GM12878 (cell line): Measurements from ENCODE around the gene FOXK2. TPM values are rescaled to one million over a fixed set of nuclear protein-coding genes. Genes with fewer than 3 reads are reported as not detected.

Experiments
- ATF7 ChIP-seq: fragments of 450-650 bp; IDR thresholded peaks from 2 replicates; pipeline ENCODE4 v1.6.1; 2016; ENCODE audit warnings: low read depth, mild to moderate bottlenecking
- BCL11A ChIP-seq: IDR thresholded peaks from 2 replicates; pipeline ENCODE4 v1.6.1; 2011; ENCODE audit warnings: low read depth, low read length
- BHLHE40 ChIP-seq, 2 experiments: fragments of 450-650 bp in 1 of 2; IDR thresholded peaks; 2 replicates each; pipeline ENCODE4 v1.6.1; 2011 to 2017; ENCODE audit warnings: low read depth in 2 of 2, borderline replicate concordance in 1 of 2, improper control_type of control experiment in 1 of 2, low read length in 1 of 2, mild to moderate bottlenecking in 1 of 2
- CBFB ChIP-seq: IDR thresholded peaks from 2 replicates; pipeline ENCODE4 v1.6.1; 2016; ENCODE audit warnings: antibody characterized with exemption, low read depth
- CBX5 ChIP-seq: sonication (generic); IDR thresholded peaks from 2 replicates; pipeline ENCODE4 v1.6.1; 2016; ENCODE audit warnings: low read depth, moderate library complexity, mild to moderate bottlenecking, inconsistent platforms
- CREB1 ChIP-seq: IDR thresholded peaks from 2 replicates; pipeline ENCODE4 v1.6.1; 2012; ENCODE audit warnings: low read depth, mild to moderate bottlenecking, inconsistent platforms
- CREM ChIP-seq: IDR thresholded peaks from 2 replicates; pipeline ENCODE4 v1.6.1; 2014; ENCODE audit warnings: antibody characterized with exemption, low read depth
- EED ChIP-seq: sonication (generic); IDR thresholded peaks from 2 replicates; pipeline ENCODE4 v1.6.1; 2016; ENCODE audit warnings: antibody characterized with exemption, low read depth
- EP300 ChIP-seq, 2 experiments: fragments of 150-350 bp in 1 of 2; IDR thresholded peaks; 2 replicates each; pipeline ENCODE4 v1.6.1; 2011 to 2012; ENCODE audit warnings: low read depth in 2 of 2, low read length in 2 of 2, borderline replicate concordance in 1 of 2, improper control_type of control experiment in 1 of 2, inconsistent platforms in 1 of 2; ENCODE audit not compliant: control insufficient read depth in 1 of 2
- ETV6 ChIP-seq, 2 experiments: fragments of 450-650 bp in 1 of 2; IDR thresholded peaks in 1 of 2; conservative IDR thresholded peaks in 1 of 2; 2 replicates each; pipeline ENCODE4 v1.6.1; 2014; ENCODE audit warnings: antibody characterized with exemption in 1 of 2, borderline replicate concordance in 1 of 2, low read depth in 1 of 2, mild to moderate bottlenecking in 1 of 2, moderate library complexity in 1 of 2
- FOXM1 ChIP-seq: IDR thresholded peaks from 2 replicates; pipeline ENCODE4 v1.6.1; 2012; ENCODE audit warnings: low read depth, mild to moderate bottlenecking, inconsistent platforms, low read length, moderate library complexity
- GABPA ChIP-seq: IDR thresholded peaks from 2 replicates; pipeline ENCODE4 v1.6.1; 2014; ENCODE audit warnings: antibody characterized with exemption, low read depth, mild to moderate bottlenecking, inconsistent platforms
- IKZF1 ChIP-seq: fragments of 450-650 bp; conservative IDR thresholded peaks from 2 replicates; pipeline ENCODE4 v1.6.1; 2017; ENCODE audit warnings: antibody characterized with exemption, mild to moderate bottlenecking
- IKZF2 ChIP-seq, 2 experiments: fragments of 450-650 bp; IDR thresholded peaks; 2 replicates each; pipeline ENCODE4 v1.6.1; 2017; ENCODE audit warnings: mild to moderate bottlenecking in 2 of 2, moderate library complexity in 2 of 2
- IRF4 ChIP-seq: IDR thresholded peaks from 2 replicates; pipeline ENCODE4 v1.6.1; 2011; ENCODE audit warnings: low read depth, low read length
- MEF2A ChIP-seq: IDR thresholded peaks from 2 replicates; pipeline ENCODE4 v1.6.1; 2011; ENCODE audit warnings: low read depth, mild to moderate bottlenecking, low read length, moderate library complexity; ENCODE audit not compliant: insufficient read depth
- MEF2B ChIP-seq: fragments of 450-650 bp; IDR thresholded peaks from 2 replicates; pipeline ENCODE4 v1.6.1; 2018; ENCODE audit warnings: mild to moderate bottlenecking, moderate library complexity; ENCODE audit not compliant: partially characterized antibody, poor library complexity, severe bottlenecking
- NFIC ChIP-seq: IDR thresholded peaks from 2 replicates; pipeline ENCODE4 v1.6.1; 2012; ENCODE audit warnings: low read depth, mild to moderate bottlenecking, inconsistent platforms, low read length, moderate library complexity
- NFYB ChIP-seq: IDR thresholded peaks from 2 replicates; pipeline ENCODE4 v1.6.1; 2011; ENCODE audit warnings: low read depth, mild to moderate bottlenecking, low read length, improper control_type of control experiment, moderate library complexity; ENCODE audit not compliant: insufficient read depth
- NR2F1 ChIP-seq: fragments of 450-650 bp; conservative IDR thresholded peaks from 2 replicates; pipeline ENCODE4 v1.6.1; 2017; ENCODE audit warnings: mild to moderate bottlenecking
- PAX5 ChIP-seq: IDR thresholded peaks from 2 replicates; pipeline ENCODE4 v1.6.1; 2011; ENCODE audit warnings: low read depth, low read length, borderline replicate concordance
- POLR2A ChIP-seq: IDR thresholded peaks from 2 replicates; pipeline ENCODE4 v1.6.1; 2011; ENCODE audit warnings: low read depth, mild to moderate bottlenecking, low read length
- POLR2AphosphoS5 ChIP-seq: IDR thresholded peaks from 2 replicates; pipeline ENCODE4 v1.6.1; 2011; ENCODE audit warnings: mild to moderate bottlenecking, low read length, inconsistent platforms
- SMARCA5 ChIP-seq: fragments of 450-650 bp; IDR thresholded peaks from 2 replicates; pipeline ENCODE4 v1.6.1; 2017; ENCODE audit warnings: mild to moderate bottlenecking
- SP1 ChIP-seq: IDR thresholded peaks from one replicate; pipeline ENCODE4 v1.6.1; 2011; ENCODE audit warnings: low read depth, low read length
- TCF12 ChIP-seq: IDR thresholded peaks from 2 replicates; pipeline ENCODE4 v1.6.1; 2011; ENCODE audit warnings: low read depth, mild to moderate bottlenecking, low read length
- TCF7 ChIP-seq: IDR thresholded peaks from 2 replicates; pipeline ENCODE4 v1.6.1; 2014; ENCODE audit warnings: antibody characterized with exemption, borderline replicate concordance
- ZNF207 ChIP-seq: fragments of 450-650 bp; IDR thresholded peaks from 2 replicates; pipeline ENCODE4 v1.6.1; 2014; ENCODE audit warnings: antibody characterized with exemption, mild to moderate bottlenecking, borderline replicate concordance
- ZNF24 ChIP-seq: fragments of 450-650 bp; IDR thresholded peaks from 2 replicates; pipeline ENCODE4 v1.6.1; 2017; ENCODE audit warnings: antibody characterized with exemption, mild to moderate bottlenecking
- polyA plus RNA-seq, 11 experiments: library from polyadenylated mRNA; depleted of rRNA in 4 of 11; unstranded in 6 of 11; stranded (reverse) in 5 of 11; fragments of >200 nt; fragmentation: Nextera tagmentation in 4 of 11; fragmentation: Illumina TruSeq in 1 of 11; extraction: Ambion mirVana in 4 of 11; extraction: Trizol in 1 of 11; gene quantifications; 1 replicate in 1 of 11; 2 replicates in 10 of 11; pipeline versions ENCODE4 v1.2.1 to v1.2.3, GENCODE V29; 2011 to 2016; ENCODE audit warnings: inconsistent platforms in 2 of 11, missing spikeins in 2 of 11, low read depth in 1 of 11
- total RNA-seq, 4 experiments: library from RNA; depleted of rRNA in 3 of 4; stranded (reverse); fragments of >200 nt in 3 of 4; fragmentation: Illumina TruSeq in 1 of 4; extraction: Trizol in 1 of 4; gene quantifications; 2 replicates each; pipeline versions ENCODE4 v1.2.1 to v1.2.3, GENCODE V29; 2013 to 2021
- TF ChIP-seq, protein P1 (sequence below): fragments of 450-650 bp; IDR thresholded peaks from 2 replicates; pipeline ENCODE4 v1.6.1; 2017; ENCODE audit warnings: low read depth, mild to moderate bottlenecking, moderate library complexity

Gene FOXK2
- total and polyA plus RNA-seq, 10 of the 15 experiments (the other 5 are each of a cell fraction or from before 2014, with no cell fraction given), result 2.4 to 56.8 (median 34.4) TPM

- peak; percentile 45; the same call in 1 of the 2 replicates for TF ChIP-seq POLR2AphosphoS5
- TF ChIP-seq GABPA, result 0 out of 2 replicates have a peak, but pooled peaks have one; percentile 15
- TF ChIP-seq ATF7, result peak; percentile 85
- TF ChIP-seq CREB1, result peak; percentile 56
- peak; percentile 69; the same call in 1 of the 2 replicates for TF ChIP-seq FOXM1
- TF ChIP-seq EED, result peak; percentile 85
- peak; percentile 61 for TF ChIP-seq NR2F1
- TF ChIP-seq, protein P1, sequence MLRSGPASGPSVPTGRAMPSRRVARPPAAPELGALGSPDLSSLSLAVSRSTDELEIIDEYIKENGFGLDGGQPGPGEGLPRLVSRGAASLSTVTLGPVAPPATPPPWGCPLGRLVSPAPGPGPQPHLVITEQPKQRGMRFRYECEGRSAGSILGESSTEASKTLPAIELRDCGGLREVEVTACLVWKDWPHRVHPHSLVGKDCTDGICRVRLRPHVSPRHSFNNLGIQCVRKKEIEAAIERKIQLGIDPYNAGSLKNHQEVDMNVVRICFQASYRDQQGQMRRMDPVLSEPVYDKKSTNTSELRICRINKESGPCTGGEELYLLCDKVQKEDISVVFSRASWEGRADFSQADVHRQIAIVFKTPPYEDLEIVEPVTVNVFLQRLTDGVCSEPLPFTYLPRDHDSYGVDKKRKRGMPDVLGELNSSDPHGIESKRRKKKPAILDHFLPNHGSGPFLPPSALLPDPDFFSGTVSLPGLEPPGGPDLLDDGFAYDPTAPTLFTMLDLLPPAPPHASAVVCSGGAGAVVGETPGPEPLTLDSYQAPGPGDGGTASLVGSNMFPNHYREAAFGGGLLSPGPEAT, result peak; percentile 62; the same call in 1 of the 2 replicates
- TF ChIP-seq ZNF24, result 0 out of 2 replicates have a peak, but pooled peaks have one; percentile 28
- TF ChIP-seq POLR2A, result peak; percentile 46
- peak; percentile 76 for TF ChIP-seq NFIC
- peak; percentile 63 for TF ChIP-seq MEF2B
- TF ChIP-seq BHLHE40 (IDR thresholded peaks at IDR 0.05; ENCODE audit: borderline replicate concordance in 1 of 2, low read depth in 2 of 2, low read length in 1 of 2), result peak in 1 of 2 experiments; percentile 57; a peak in 1 of 4 replicates
- TF ChIP-seq SMARCA5, result peak; percentile 93
- TF ChIP-seq PAX5, result peak; percentile 76; the same call in 1 of the 2 replicates
- peak; percentile 96 for TF ChIP-seq CBX5
- TF ChIP-seq MEF2A, result peak; percentile 87
- TF ChIP-seq ZNF207, result 0 out of 2 replicates have a peak, but pooled peaks have one; percentile 50
- peak; percentile 26; the same call in 1 of the 2 replicates for TF ChIP-seq NFYB
- peak; percentile 93 for TF ChIP-seq TCF12
- TF ChIP-seq IKZF2 (IDR thresholded peaks at IDR 0.05), result peak; percentile 85
- TF ChIP-seq CBFB, result peak; percentile 85
- TF ChIP-seq EP300 (IDR thresholded peaks at IDR 0.05; ENCODE audit: borderline replicate concordance in 1 of 2, control insufficient read depth in 1 of 2, low read depth in 2 of 2, low read length in 2 of 2), result peak; percentile 56 to 63; a peak in 2 of 4 replicates
- peak; percentile 57; the same call in 1 of the 2 replicates for TF ChIP-seq BCL11A
- 0 out of 2 replicates have a peak, but pooled peaks have one; percentile 27 for TF ChIP-seq IRF4
- peak; percentile 54 for TF ChIP-seq SP1
- TF ChIP-seq CREM, result peak; percentile 71
- TF ChIP-seq TCF7, result 0 out of 2 replicates have a peak, but pooled peaks have one; percentile 42
- TF ChIP-seq IKZF1, result peak; percentile 82; the same call in 1 of the 2 replicates
- peak in 1 of 2 experiments; percentile 90; a peak in 2 of 4 replicates for TF ChIP-seq ETV6 (conservative IDR thresholded peaks at IDR 0.05 in 1 of 2, IDR thresholded peaks at IDR 0.05 in 1 of 2; ENCODE audit: borderline replicate concordance in 1 of 2, low read depth in 1 of 2)
Measured at GRCh38 chr17:82506402-82506801, 13.1 kb upstream of the FOXK2 start (continued).
